GM18505 (cell line): ENCODE results near the gene MPPED2.
"Not testable (repeated sequence)": the region's sequence is repeated elsewhere in the genome, so short reads cannot be mapped to it uniquely, and the experiment has no call there.

Experiments used
- ATAC-seq: cut with Tn5 transposase; IDR thresholded peaks from one replicate; pipeline ENCODE4 v1.9.1; 2021; ENCODE audit not compliant: unreplicated experiment
- POLR2A ChIP-seq: IDR thresholded peaks from 4 replicates; pipeline ENCODE4 v1.6.1; 2011; ENCODE audit warnings: borderline replicate concordance; ENCODE audit not compliant: insufficient read depth, insufficient read length; ENCODE audit errors: extremely low read depth

MPPED2 gene

GRCh38 chr11:30560206-30561106 lies 25.7 kb downstream of the MPPED2 start:
- TF ChIP-seq POLR2A, result no peak
- no peak for ATAC-seq

GRCh38 chr11:30559004-30559403 lies 27.1 kb downstream of the MPPED2 start:
- no peak for ATAC-seq

GRCh38 chr11:30554587-30554986 lies 31.6 kb downstream of the MPPED2 start:
- not testable (repeated sequence) for ATAC-seq

More at GRCh38 chr11:30559004-30559403, 27.1 kb downstream of the MPPED2 start:
- TF ChIP-seq POLR2A, result no peak

GRCh38 chr11:30553521-30554110 lies 32.5 kb downstream of the MPPED2 start:
- TF ChIP-seq POLR2A, result no peak
- no peak for ATAC-seq

GRCh38 chr11:30552839-30553238 lies 33.3 kb downstream of the MPPED2 start:
- no peak for TF ChIP-seq POLR2A
- no peak for ATAC-seq

GRCh38 chr11:30550022-30550542 lies 36.1 kb downstream of the MPPED2 start:
- no peak for ATAC-seq
- no peak for TF ChIP-seq POLR2A

GRCh38 chr11:30549565-30549964 lies 36.6 kb downstream of the MPPED2 start:
- no peak for TF ChIP-seq POLR2A
- ATAC-seq, result no peak

GRCh38 chr11:30546334-30546733 lies 39.8 kb downstream of the MPPED2 start:
- no peak for TF ChIP-seq POLR2A
- no peak for ATAC-seq

GRCh38 chr11:30545507-30545906 lies 40.6 kb downstream of the MPPED2 start:
- TF ChIP-seq POLR2A, result no peak

GRCh38 chr11:30543066-30543465 lies 43.1 kb downstream of the MPPED2 start:
- no peak for TF ChIP-seq POLR2A

More at GRCh38 chr11:30545507-30545906, 40.6 kb downstream of the MPPED2 start:
- ATAC-seq, result no peak

GRCh38 chr11:30540781-30541180 lies 45.4 kb downstream of the MPPED2 start:
- no peak for TF ChIP-seq POLR2A
- no peak for ATAC-seq

More at GRCh38 chr11:30543066-30543465, 43.1 kb downstream of the MPPED2 start:
- ATAC-seq, result no peak

- no peak for ATAC-seq
- TF ChIP-seq POLR2A, result no peak
These were observed 47.9 kb downstream of the MPPED2 start for GRCh38 chr11:30538251-30538650.

GRCh38 chr11:30535818-30536217 lies 50.3 kb downstream of the MPPED2 start:
- no peak for TF ChIP-seq POLR2A
- ATAC-seq, result no peak
